Mesenchymal stem cell (in vitro differentiated cells and primary cell): ENCODE data around the gene DDA1.

Source experiments
- DNase-seq: peaks from one replicate; pipeline ENCODE4 v3.0.0-alpha.2; 2013
- H2AFZ ChIP-seq: one replicate; pipeline ENCODE4 v1.6.1; 2013; ENCODE audit warnings: low read depth, mild to moderate bottlenecking, control low read depth, inconsistent platforms, low read length, moderate library complexity
- H2AK5ac ChIP-seq: 2 replicates; pipeline ENCODE4 v1.6.1; 2013; ENCODE audit warnings: low read length, moderate library complexity, mild to moderate bottlenecking, inconsistent platforms; ENCODE audit not compliant: severe bottlenecking
- H2BK120ac ChIP-seq: one replicate; pipeline ENCODE4 v1.6.1; 2013; ENCODE audit warnings: low read depth, mild to moderate bottlenecking, inconsistent platforms, low read length, moderate library complexity
- H2BK12ac ChIP-seq, 2 experiments: one replicate each; pipeline ENCODE4 v1.6.1; 2013; ENCODE audit warnings: inconsistent platforms in 2 of 2, low read length in 2 of 2, mild to moderate bottlenecking in 2 of 2, moderate library complexity in 2 of 2, control low read depth in 1 of 2
- H2BK15ac ChIP-seq: one replicate; pipeline ENCODE4 v1.6.1; 2013; ENCODE audit warnings: mild to moderate bottlenecking, low read depth, inconsistent platforms; ENCODE audit not compliant: poor library complexity, severe bottlenecking
- H2BK5ac ChIP-seq: 2 replicates; pipeline ENCODE4 v1.6.1; 2013; ENCODE audit warnings: low read depth, mild to moderate bottlenecking, low read length, control low read depth, inconsistent platforms; ENCODE audit not compliant: poor library complexity, severe bottlenecking
- H3K14ac ChIP-seq, 2 experiments: one replicate each; pipeline ENCODE4 v1.6.1; 2013; ENCODE audit warnings: inconsistent platforms in 2 of 2, low read length in 2 of 2, control low read depth in 1 of 2, mild to moderate bottlenecking in 1 of 2, moderate library complexity in 1 of 2
- H3K18ac ChIP-seq, 2 experiments: one replicate each; pipeline ENCODE4 v1.6.1; 2013; ENCODE audit warnings: inconsistent platforms in 2 of 2, low read length in 2 of 2, control low read depth in 1 of 2, low read depth in 1 of 2, mild to moderate bottlenecking in 1 of 2
- H3K23ac ChIP-seq, 2 experiments: one replicate each; pipeline ENCODE4 v1.6.1; 2013; ENCODE audit warnings: inconsistent platforms in 2 of 2, low read length in 2 of 2, mild to moderate bottlenecking in 2 of 2, moderate library complexity in 2 of 2, control low read depth in 1 of 2
- H3K27ac ChIP-seq: 2 replicates; pipeline ENCODE4 v1.5.1; 2013; ENCODE audit warnings: mild to moderate bottlenecking, moderate library complexity, low read length, control low read depth, inconsistent platforms; ENCODE audit not compliant: poor library complexity, severe bottlenecking
- H3K27me3 ChIP-seq, 2 experiments: 2 replicates each; pipeline versions ENCODE4 v1.6.1 to v1.7.0; 2013; ENCODE audit warnings: low read length in 2 of 2, mild to moderate bottlenecking in 2 of 2, moderate library complexity in 2 of 2, control low read depth in 1 of 2, inconsistent platforms in 1 of 2; ENCODE audit not compliant: control insufficient read depth in 1 of 2, insufficient read depth in 1 of 2
- H3K36me3 ChIP-seq, 2 experiments: 2 replicates each; pipeline versions ENCODE4 v1.6.1 to v1.7.0; 2013; ENCODE audit warnings: low read length in 2 of 2, control low read depth in 1 of 2, inconsistent platforms in 1 of 2, low read depth in 1 of 2, mild to moderate bottlenecking in 1 of 2; ENCODE audit not compliant: insufficient read depth in 2 of 2, control insufficient read depth in 1 of 2
- H3K4ac ChIP-seq, 2 experiments: one replicate each; pipeline ENCODE4 v1.6.1; 2013; ENCODE audit warnings: inconsistent platforms in 2 of 2, low read length in 2 of 2, mild to moderate bottlenecking in 2 of 2, moderate library complexity in 2 of 2, control low read depth in 1 of 2, low read depth in 1 of 2
- H3K4me1 ChIP-seq: 2 replicates; pipeline ENCODE4 v1.6.1; 2013; ENCODE audit warnings: low read depth, low read length, control low read depth; ENCODE audit not compliant: control insufficient read depth, insufficient read depth
- H3K4me2 ChIP-seq: 2 replicates; pipeline ENCODE4 v1.6.1; 2013; ENCODE audit warnings: low read length, mild to moderate bottlenecking, inconsistent platforms; ENCODE audit not compliant: poor library complexity, severe bottlenecking
- H3K4me3 ChIP-seq, 2 experiments: 2 replicates each; pipeline versions ENCODE4 v1.5.1 to v1.7.0; 2013; ENCODE audit warnings: low read length in 2 of 2, mild to moderate bottlenecking in 2 of 2, control low read depth in 1 of 2, low read depth in 1 of 2; ENCODE audit not compliant: insufficient read depth in 1 of 2
- H3K79me1 ChIP-seq: replicated peaks from 2 replicates; pipeline ENCODE4 v1.6.1; 2013; ENCODE audit warnings: mild to moderate bottlenecking, control low read depth, low read length, inconsistent platforms; ENCODE audit not compliant: poor library complexity, severe bottlenecking
- H3K9ac ChIP-seq: 2 replicates; pipeline ENCODE4 v1.7.0; 2013; ENCODE audit warnings: mild to moderate bottlenecking, low read length, moderate library complexity
- H3K9me3 ChIP-seq: 2 replicates; pipeline ENCODE4 v1.7.0; 2013; ENCODE audit warnings: mild to moderate bottlenecking, low read length; ENCODE audit not compliant: control insufficient read depth
- H4K8ac ChIP-seq: one replicate; pipeline ENCODE4 v1.6.1; 2013; ENCODE audit warnings: inconsistent platforms, mild to moderate bottlenecking, low read length, moderate library complexity
- H4K91ac ChIP-seq: one replicate; pipeline ENCODE4 v1.6.1; 2013; ENCODE audit warnings: mild to moderate bottlenecking, low read length, inconsistent platforms
- WGBS: methylation state at CpG from one replicate; pipeline ENCODE4 v1.1.7; 2013; ENCODE audit warnings: mixed read lengths; 5-methylcytosine and 5-hydroxymethylcytosine counted together

DDA1 gene

GRCh38 chr19:17285415-17286135 lies 23.8 kb upstream of the DDA1 start:
- 94% methylated on average over 16 of the region's 18 CpGs for WGBS
- Histone ChIP-seq H3K9ac (no peak overlapping the region), H2BK5ac (no peak overlapping the region), H4K91ac (no peak overlapping the region), H3K36me3 (peaks cover 0 to 14% of the 10 kb centered on the region in 2 experiments), H4K8ac (peak overlapping the region; percentile 36), H2BK12ac (no peak overlapping the region), H3K27me3 (peaks cover 0 to 4% of the 10 kb centered on the region in 2 experiments), H2AFZ (no peak overlapping the region), H3K14ac (no peak overlapping the region), H2BK120ac (no peak overlapping the region), H3K27ac (no peak overlapping the region), H3K4me2 (no peak overlapping the region), H3K18ac (no peak overlapping the region), H3K4me1 (peaks cover 9% of the 10 kb centered on the region), H3K79me1 (no peaks in the 10 kb centered on the region), H3K9me3 (no peaks in the 10 kb centered on the region), H2BK15ac (no peak overlapping the region), H3K4me3 (no peak overlapping the region), H2AK5ac (no peak overlapping the region), H3K23ac (no peak overlapping the region), H3K4ac (no peak overlapping the region)
- DNase-seq: no peak

GRCh38 chr19:17286263-17286662 lies 23.1 kb upstream of the DDA1 start:
- no peak for DNase-seq
- no peak overlapping the region for H3K4ac ChIP-seq
- WGBS: 95% methylated on average over 11 of the region's 11 CpGs

GRCh38 chr19:17286752-17287151 lies 22.6 kb upstream of the DDA1 start:
- Histone ChIP-seq H3K79me1 (no peaks in the 10 kb centered on the region), H2BK120ac (no peak overlapping the region), H3K18ac (no peak overlapping the region), H3K14ac (no peak overlapping the region), H3K9ac (no peak overlapping the region), H3K9me3 (no peaks in the 10 kb centered on the region), H2AFZ (no peak overlapping the region), H2AK5ac (no peak overlapping the region), H2BK12ac (no peak overlapping the region), H3K27ac (no peak overlapping the region), H3K4me2 (no peak overlapping the region), H2BK5ac (no peak overlapping the region), H3K4me1 (peaks cover 10% of the 10 kb centered on the region), H4K8ac (no peak overlapping the region), H3K27me3 (peaks cover 0 to 4% of the 10 kb centered on the region in 2 experiments), H4K91ac (no peak overlapping the region), H2BK15ac (no peak overlapping the region), H3K36me3 (peaks cover 0 to 10% of the 10 kb centered on the region in 2 experiments), H3K23ac (no peak overlapping the region), H3K4ac (no peak overlapping the region), H3K4me3 (no peak overlapping the region)
- 93% methylated on average over 9 of the region's 9 CpGs for WGBS
- no peak for DNase-seq

More at GRCh38 chr19:17286263-17286662, 23.1 kb upstream of the DDA1 start:
- H3K23ac ChIP-seq: no peak overlapping the region
- H3K4me1 ChIP-seq: peaks cover 9% of the 10 kb centered on the region
- H3K4me3 ChIP-seq: no peak overlapping the region
- H3K4me2 ChIP-seq: no peak overlapping the region
- no peak overlapping the region for H3K14ac ChIP-seq
- H2BK12ac ChIP-seq: no peak overlapping the region
- H2BK5ac ChIP-seq: no peak overlapping the region
- H2BK120ac ChIP-seq: no peak overlapping the region
- no peak overlapping the region for H2AK5ac ChIP-seq
- H2AFZ ChIP-seq: no peak overlapping the region
- H3K27me3 ChIP-seq: peaks cover 0 to 4% of the 10 kb centered on the region in 2 experiments
- no peaks in the 10 kb centered on the region for H3K9me3 ChIP-seq
- no peak overlapping the region for H3K18ac ChIP-seq
- H3K27ac ChIP-seq: no peak overlapping the region
- peak overlapping the region; percentile 73 for H4K91ac ChIP-seq
- no peaks in the 10 kb centered on the region for H3K79me1 ChIP-seq
- no peak overlapping the region for H3K9ac ChIP-seq
- peak overlapping the region; percentile 36 for H4K8ac ChIP-seq
- H2BK15ac ChIP-seq: no peak overlapping the region
- H3K36me3 ChIP-seq: peaks cover 0 to 14% of the 10 kb centered on the region in 2 experiments

- no peak overlapping the region for H4K91ac ChIP-seq
- no peak overlapping the region for H3K23ac ChIP-seq
- H2AK5ac ChIP-seq: no peak overlapping the region
- H2BK15ac ChIP-seq: no peak overlapping the region
- no peaks in the 10 kb centered on the region for H3K27me3 ChIP-seq
- peaks cover 9% of the 10 kb centered on the region for H3K79me1 ChIP-seq
- H3K9ac ChIP-seq: no peak overlapping the region
- H2AFZ ChIP-seq: peak overlapping the region; percentile 47
- no peak overlapping the region for H3K27ac ChIP-seq
- peak overlapping the region; percentile 34 for H3K4me2 ChIP-seq
- no peaks in the 10 kb centered on the region for H3K9me3 ChIP-seq
- no peak overlapping the region for H2BK12ac ChIP-seq
- H3K4ac ChIP-seq: no peak overlapping the region
- H3K14ac ChIP-seq: no peak overlapping the region
- WGBS: 18% methylated on average over 22 of the region's 22 CpGs
- peak; percentile 88 for DNase-seq
- H4K8ac ChIP-seq: peak overlapping the region; percentile 50
- H2BK120ac ChIP-seq: no peak overlapping the region
- no peak overlapping the region for H2BK5ac ChIP-seq
- H3K18ac ChIP-seq: no peak overlapping the region
- no peak overlapping the region for H3K4me3 ChIP-seq
- H3K4me1 ChIP-seq: peaks cover 15% of the 10 kb centered on the region
- H3K36me3 ChIP-seq: peaks cover 0 to 7% of the 10 kb centered on the region in 2 experiments
Observed at GRCh38 chr19:17289489-17289888, 19.9 kb upstream of the DDA1 start.
